BLaER1 (cell line): Measurements from ENCODE around the gene TGM6.
A peak's percentile ranks its signal among the peaks of the same experiment; 100 is the strongest.

Source experiments
- H3K27ac ChIP-seq: shearing (Covaris generic); formaldehyde crosslinking; 2 replicates; pipeline ENCODE4 v1.8.1; 2022
- H3K27me3 ChIP-seq: shearing (Covaris generic); formaldehyde crosslinking; 2 replicates; pipeline ENCODE4 v1.8.1; 2022
- H3K36me3 ChIP-seq: shearing (Covaris generic); formaldehyde crosslinking; 2 replicates; pipeline ENCODE4 v1.8.1; 2022
- H3K4me1 ChIP-seq: shearing (Covaris generic); formaldehyde crosslinking; 2 replicates; pipeline ENCODE4 v1.8.1; 2022
- H3K4me2 ChIP-seq: shearing (Covaris generic); formaldehyde crosslinking; 2 replicates; pipeline ENCODE4 v1.8.1; 2022
- H3K4me3 ChIP-seq: shearing (Covaris generic); formaldehyde crosslinking; 2 replicates; pipeline ENCODE4 v1.8.1; 2022
- H3K9ac ChIP-seq: shearing (Covaris generic); formaldehyde crosslinking; 2 replicates; pipeline ENCODE4 v1.8.1; 2022
- H3K9me3 ChIP-seq: shearing (Covaris generic); formaldehyde crosslinking; 2 replicates; pipeline ENCODE4 v1.8.1; 2022
- H4K20me1 ChIP-seq: shearing (Covaris generic); formaldehyde crosslinking; 2 replicates; pipeline ENCODE4 v1.8.1; 2022
- Cebpa-rat ChIP-seq: shearing (Covaris generic); IDR thresholded peaks from 2 replicates; pipeline ENCODE4 v1.8.1; 2022

The TGM6 gene

DNA sequence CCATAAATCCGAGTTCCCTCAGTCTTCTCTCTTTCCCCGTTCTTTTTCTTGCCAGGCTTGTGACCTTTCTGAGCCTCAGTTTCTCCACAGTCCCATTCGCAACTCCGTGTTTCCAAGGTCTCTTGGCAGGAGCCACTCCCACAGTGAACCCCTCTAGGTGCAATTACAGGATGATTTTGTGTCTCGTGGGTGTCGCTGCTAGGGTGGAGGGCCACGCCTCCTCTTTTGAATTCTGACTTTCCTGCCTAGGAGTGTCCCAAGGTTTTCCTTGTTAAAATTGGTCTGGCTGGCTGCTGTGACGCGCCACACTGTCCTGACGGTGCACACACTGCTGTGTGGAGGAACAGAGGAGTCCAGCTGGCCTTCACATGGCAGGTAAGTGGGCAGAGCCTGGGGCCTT, at the start of gene TGM6:
TGM6 (plus strand) TSS at position 301 of the 400 bp plus-strand sequence; CDS start at position 369, 68 bp downstream.
- Histone ChIP-seq H3K36me3 (no peaks in the 10 kb centered on the region), H3K4me3 (no peak within 1 kb of the TSS), H3K9me3 (no peaks in the 10 kb centered on the region), H3K9ac (no peak within 1 kb of the TSS), H3K27me3 (no peaks in the 10 kb centered on the region), H3K27ac (no peak within 1 kb of the TSS), H3K4me1 (peaks cover 25% of the 10 kb centered on the region), H3K4me2 (peak within 1 kb of the TSS; percentile 78), H4K20me1 (no peaks in the 10 kb centered on the region)
- TF ChIP-seq Cebpa-rat, result no peak

- no peak for TF ChIP-seq Cebpa-rat
- H3K4me2 ChIP-seq, result no peak overlapping the region
- H3K27me3 ChIP-seq, result no peaks in the 10 kb centered on the region
- H3K9ac ChIP-seq, result no peak overlapping the region
- no peak overlapping the region for H3K4me3 ChIP-seq
- no peak overlapping the region for H3K27ac ChIP-seq
- H3K9me3 ChIP-seq, result no peaks in the 10 kb centered on the region
- no peaks in the 10 kb centered on the region for H3K4me1 ChIP-seq
- H3K36me3 ChIP-seq, result no peaks in the 10 kb centered on the region
- no peaks in the 10 kb centered on the region for H4K20me1 ChIP-seq
These were observed 49.6 kb upstream of the TGM6 start for GRCh38 chr20:2331106-2331505.

- no peaks in the 10 kb centered on the region for H3K9me3 ChIP-seq
- no peak overlapping the region for H3K27ac ChIP-seq
- no peaks in the 10 kb centered on the region for H3K36me3 ChIP-seq
- no peaks in the 10 kb centered on the region for H4K20me1 ChIP-seq
- no peak overlapping the region for H3K9ac ChIP-seq
- H3K4me3 ChIP-seq, result no peak overlapping the region
- H3K4me2 ChIP-seq, result no peak overlapping the region
- H3K4me1 ChIP-seq, result no peaks in the 10 kb centered on the region
- H3K27me3 ChIP-seq, result no peaks in the 10 kb centered on the region
- TF ChIP-seq Cebpa-rat, result no peak
These were observed 48.7 kb upstream of the TGM6 start for GRCh38 chr20:2331901-2332565.

GRCh38 chr20:2332711-2333110, 48.0 kb upstream of the TGM6 start:
- TF ChIP-seq Cebpa-rat, result no peak

GRCh38 chr20:2333821-2334220, 46.9 kb upstream of the TGM6 start:
- H3K4me3 ChIP-seq, result no peak overlapping the region
- no peak overlapping the region for H3K4me2 ChIP-seq
- no peak overlapping the region for H3K9ac ChIP-seq
- no peaks in the 10 kb centered on the region for H3K9me3 ChIP-seq
- H3K36me3 ChIP-seq, result no peaks in the 10 kb centered on the region
- H3K27ac ChIP-seq, result no peak overlapping the region
- H3K27me3 ChIP-seq, result no peaks in the 10 kb centered on the region
- H4K20me1 ChIP-seq, result no peaks in the 10 kb centered on the region
- TF ChIP-seq Cebpa-rat, result no peak
- no peaks in the 10 kb centered on the region for H3K4me1 ChIP-seq

More at GRCh38 chr20:2332711-2333110, 48.0 kb upstream of the TGM6 start:
- H3K9me3 ChIP-seq, result no peaks in the 10 kb centered on the region
- no peak overlapping the region for H3K9ac ChIP-seq
- H3K27ac ChIP-seq, result no peak overlapping the region
- no peaks in the 10 kb centered on the region for H3K27me3 ChIP-seq
- no peaks in the 10 kb centered on the region for H3K36me3 ChIP-seq
- no peak overlapping the region for H3K4me3 ChIP-seq
- no peaks in the 10 kb centered on the region for H3K4me1 ChIP-seq
- no peaks in the 10 kb centered on the region for H4K20me1 ChIP-seq
- H3K4me2 ChIP-seq, result no peak overlapping the region

DNA sequence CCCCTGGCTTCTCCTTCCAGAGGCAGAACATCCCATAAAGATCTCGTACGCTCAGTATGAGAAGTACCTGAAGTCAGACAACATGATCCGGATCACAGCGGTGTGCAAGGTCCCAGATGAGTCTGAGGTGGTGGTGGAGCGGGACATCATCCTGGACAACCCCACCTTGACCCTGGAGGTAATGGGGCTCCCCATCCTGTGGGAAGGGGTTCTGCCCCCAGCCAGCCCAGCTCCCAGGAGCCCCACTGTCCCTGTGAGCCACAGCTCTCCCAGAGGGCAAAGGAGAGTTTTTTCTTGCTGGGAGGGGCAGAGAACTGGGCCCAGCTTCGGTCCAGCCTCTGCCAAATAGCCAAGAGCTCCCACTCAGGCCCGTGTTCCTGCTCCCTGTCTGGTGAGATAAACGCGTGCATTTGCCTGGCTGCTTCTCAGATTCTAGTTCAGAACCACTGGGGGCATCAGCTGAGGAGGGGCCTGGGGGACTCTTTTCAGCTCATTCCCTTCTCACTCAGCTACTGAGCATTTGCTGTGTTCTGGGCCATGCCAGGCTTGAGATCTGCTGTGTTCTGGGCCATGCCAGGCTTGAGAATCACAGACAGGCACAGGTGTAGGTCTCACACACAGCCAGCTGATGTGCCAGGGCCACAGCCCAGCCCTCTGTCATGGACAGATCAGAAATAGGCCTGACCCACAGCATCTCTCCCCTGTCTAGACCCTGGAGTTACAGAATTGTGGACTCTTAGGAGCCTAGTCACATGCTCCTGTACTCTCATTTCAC, 45.4 kb upstream of the TGM6 start:
- no peaks in the 10 kb centered on the region for H4K20me1 ChIP-seq
- H3K4me2 ChIP-seq, result no peak overlapping the region
- peaks cover 3% of the 10 kb centered on the region for H3K4me1 ChIP-seq
- H3K4me3 ChIP-seq, result no peak overlapping the region
- no peak for TF ChIP-seq Cebpa-rat
- no peaks in the 10 kb centered on the region for H3K36me3 ChIP-seq
- H3K27me3 ChIP-seq, result no peaks in the 10 kb centered on the region
- no peaks in the 10 kb centered on the region for H3K9me3 ChIP-seq
- no peak overlapping the region for H3K9ac ChIP-seq
- no peak overlapping the region for H3K27ac ChIP-seq

DNA sequence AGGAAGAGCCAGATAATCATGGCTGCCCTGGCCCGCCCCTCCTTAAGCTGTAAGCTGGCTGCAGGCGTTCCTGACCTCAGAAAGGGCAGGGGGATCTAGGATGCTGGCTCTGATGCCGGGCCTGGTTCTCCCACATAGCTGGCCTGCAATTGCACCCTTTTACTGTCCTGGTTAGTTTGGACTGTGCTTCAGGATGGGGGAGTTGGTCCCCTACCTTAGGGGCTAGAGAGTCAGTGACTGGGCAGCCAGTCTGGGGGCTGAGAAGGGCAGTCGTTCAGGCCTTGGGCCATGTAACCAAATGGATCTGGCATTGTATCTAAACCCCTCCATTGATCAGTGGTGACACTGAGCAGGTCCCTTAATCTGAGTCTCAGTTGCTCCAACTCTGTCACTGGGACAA, 44.2 kb upstream of the TGM6 start:
- Histone ChIP-seq H4K20me1 (no peaks in the 10 kb centered on the region), H3K4me3 (no peak overlapping the region), H3K27ac (no peak overlapping the region), H3K9ac (no peak overlapping the region), H3K9me3 (no peaks in the 10 kb centered on the region), H3K4me2 (no peak overlapping the region), H3K27me3 (no peaks in the 10 kb centered on the region), H3K4me1 (peaks cover 15% of the 10 kb centered on the region), H3K36me3 (no peaks in the 10 kb centered on the region)
- TF ChIP-seq Cebpa-rat, result no peak

DNA sequence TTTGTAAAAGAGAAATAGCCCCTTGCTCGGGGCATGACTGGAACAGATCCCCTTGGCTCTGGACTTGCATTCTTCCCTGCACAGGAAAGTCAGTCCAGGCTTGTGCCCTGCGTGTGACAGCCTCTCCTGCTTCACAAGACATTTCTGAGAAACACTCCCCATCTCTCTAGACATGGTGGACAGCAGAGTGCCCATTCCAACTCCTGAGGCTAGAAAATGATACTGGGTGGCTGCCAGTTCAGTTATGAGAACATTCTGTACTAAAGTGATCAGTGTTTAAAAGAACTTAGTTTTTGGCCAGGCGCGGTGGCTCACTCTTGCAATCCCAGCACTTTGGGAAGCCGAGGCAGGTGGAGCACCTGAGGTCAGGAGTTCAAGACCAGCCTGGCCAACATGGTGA, 43.6 kb upstream of the TGM6 start:
- Histone ChIP-seq H3K9me3 (no peaks in the 10 kb centered on the region), H3K9ac (no peak overlapping the region), H3K4me3 (no peak overlapping the region), H4K20me1 (no peaks in the 10 kb centered on the region), H3K27me3 (no peaks in the 10 kb centered on the region), H3K4me2 (no peak overlapping the region), H3K4me1 (peaks cover 22% of the 10 kb centered on the region), H3K27ac (no peak overlapping the region), H3K36me3 (no peaks in the 10 kb centered on the region)
- no peak for TF ChIP-seq Cebpa-rat

- Histone ChIP-seq H4K20me1 (no peaks in the 10 kb centered on the region), H3K9ac (no peak overlapping the region), H3K4me1 (peaks cover 28% of the 10 kb centered on the region), H3K9me3 (no peaks in the 10 kb centered on the region), H3K4me3 (no peak overlapping the region), H3K27ac (no peak overlapping the region), H3K36me3 (no peaks in the 10 kb centered on the region), H3K27me3 (no peaks in the 10 kb centered on the region), H3K4me2 (no peak overlapping the region)
- TF ChIP-seq Cebpa-rat, result no peak
These were observed 42.2 kb upstream of the TGM6 start for GRCh38 chr20:2338411-2339066.

DNA sequence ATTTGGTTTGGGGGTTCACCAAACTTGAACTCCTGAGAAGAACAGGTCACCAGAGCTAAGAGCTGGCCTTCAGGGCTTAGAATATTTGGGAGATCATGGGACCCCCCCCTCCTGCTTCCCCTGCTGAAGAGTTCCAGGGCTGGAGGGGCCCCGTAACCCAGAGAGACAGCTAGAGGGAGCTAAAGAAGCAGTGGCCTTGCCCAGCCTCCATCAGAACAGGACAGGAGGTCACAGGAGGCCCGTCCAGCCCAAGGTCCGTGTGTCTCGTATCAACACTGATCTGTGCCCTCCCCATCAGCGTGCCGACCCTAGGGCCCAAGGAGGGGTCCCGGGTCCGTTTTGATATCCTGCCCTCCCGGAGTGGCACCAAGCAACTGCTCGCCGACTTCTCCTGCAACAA, 40.6 kb upstream of the TGM6 start:
- peaks cover 28% of the 10 kb centered on the region for H3K4me1 ChIP-seq
- H3K4me3 ChIP-seq, result no peak overlapping the region
- peak overlapping the region; percentile 67 for H3K4me2 ChIP-seq
- no peak overlapping the region for H3K27ac ChIP-seq
- H3K36me3 ChIP-seq, result no peaks in the 10 kb centered on the region
- H3K9me3 ChIP-seq, result no peaks in the 10 kb centered on the region
- no peak overlapping the region for H3K9ac ChIP-seq
- H4K20me1 ChIP-seq, result no peaks in the 10 kb centered on the region
- no peak for TF ChIP-seq Cebpa-rat
- H3K27me3 ChIP-seq, result no peaks in the 10 kb centered on the region
